Measurements from ENCODE around the gene ZNF740.

The ZNF740 gene

DNA sequence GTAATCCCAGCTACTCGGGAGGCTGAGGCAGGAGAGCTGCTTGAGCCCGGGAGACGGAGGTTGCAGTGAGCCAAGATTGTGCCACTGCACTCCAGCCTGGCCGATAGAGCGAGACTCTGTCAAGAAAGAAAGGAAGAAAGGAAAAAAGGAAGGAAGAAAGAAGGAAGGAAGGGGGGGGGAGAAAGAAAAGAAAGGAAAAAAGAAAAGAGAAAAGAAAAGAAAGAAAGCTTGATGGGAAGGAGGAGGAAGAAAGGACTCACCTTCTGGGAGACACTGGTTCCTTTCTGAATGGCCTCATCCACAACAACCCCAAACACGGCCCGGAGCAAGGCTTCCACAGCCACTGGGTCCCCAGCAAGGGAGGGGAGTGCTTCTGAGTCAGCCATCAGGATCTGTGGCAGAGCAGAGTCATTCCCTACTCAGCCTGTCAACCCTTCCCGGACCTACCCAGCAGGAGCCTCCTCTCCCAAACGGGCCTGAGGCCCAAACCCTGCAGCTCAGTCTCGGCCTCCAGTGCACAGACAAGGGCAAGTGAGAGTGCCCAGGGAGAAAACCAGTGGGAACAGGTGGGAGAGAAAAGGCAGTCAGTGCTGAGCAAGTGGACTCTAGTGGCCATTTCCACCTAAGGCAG is 7.3 kb upstream of the ZNF740 start:
- TF ChIP-seq ZFX (IDR thresholded peaks at IDR 0.05; ENCODE audit: borderline replicate concordance): no peak
- TF ChIP-seq, protein P1, sequence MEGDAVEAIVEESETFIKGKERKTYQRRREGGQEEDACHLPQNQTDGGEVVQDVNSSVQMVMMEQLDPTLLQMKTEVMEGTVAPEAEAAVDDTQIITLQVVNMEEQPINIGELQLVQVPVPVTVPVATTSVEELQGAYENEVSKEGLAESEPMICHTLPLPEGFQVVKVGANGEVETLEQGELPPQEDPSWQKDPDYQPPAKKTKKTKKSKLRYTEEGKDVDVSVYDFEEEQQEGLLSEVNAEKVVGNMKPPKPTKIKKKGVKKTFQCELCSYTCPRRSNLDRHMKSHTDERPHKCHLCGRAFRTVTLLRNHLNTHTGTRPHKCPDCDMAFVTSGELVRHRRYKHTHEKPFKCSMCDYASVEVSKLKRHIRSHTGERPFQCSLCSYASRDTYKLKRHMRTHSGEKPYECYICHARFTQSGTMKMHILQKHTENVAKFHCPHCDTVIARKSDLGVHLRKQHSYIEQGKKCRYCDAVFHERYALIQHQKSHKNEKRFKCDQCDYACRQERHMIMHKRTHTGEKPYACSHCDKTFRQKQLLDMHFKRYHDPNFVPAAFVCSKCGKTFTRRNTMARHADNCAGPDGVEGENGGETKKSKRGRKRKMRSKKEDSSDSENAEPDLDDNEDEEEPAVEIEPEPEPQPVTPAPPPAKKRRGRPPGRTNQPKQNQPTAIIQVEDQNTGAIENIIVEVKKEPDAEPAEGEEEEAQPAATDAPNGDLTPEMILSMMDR (IDR thresholded peaks at IDR 0.05): no peak
- H3K27ac ChIP-seq: no peak overlapping the region

DNA sequence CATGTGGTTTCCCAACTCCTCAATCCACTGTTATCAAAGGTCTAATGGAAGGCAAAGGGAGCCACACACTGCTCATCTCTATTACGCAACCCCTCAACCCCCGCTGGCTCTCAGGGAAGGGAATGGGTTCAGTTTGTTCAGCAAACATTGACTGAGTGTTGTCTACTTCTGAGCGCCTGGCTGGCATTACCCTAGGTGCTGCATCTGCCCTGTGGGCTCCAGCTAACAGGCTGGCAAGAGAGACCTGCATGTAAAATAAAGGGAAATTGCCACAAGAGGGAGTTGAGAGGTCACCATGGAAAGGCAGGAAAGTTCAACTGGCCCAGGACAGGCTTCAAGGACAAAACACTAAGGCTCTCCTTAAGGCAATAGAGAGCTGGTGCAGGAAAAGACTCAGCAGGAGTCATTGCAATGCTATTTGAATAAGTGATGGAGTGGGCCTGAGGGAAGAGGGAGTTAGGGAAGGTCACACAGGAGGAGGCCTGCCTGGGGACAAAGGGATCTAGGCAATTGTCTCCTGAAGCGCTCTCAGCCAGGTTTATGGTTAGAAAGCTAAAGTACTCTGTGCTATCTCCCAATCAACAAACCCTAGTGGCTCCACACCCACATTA is 5.5 kb upstream of the ZNF740 start:
- H3K27ac ChIP-seq: peak overlapping the region; percentile 53
- TF ChIP-seq, protein P1 (IDR thresholded peaks at IDR 0.05): peak; percentile 78
- no peak for TF ChIP-seq ZFX (IDR thresholded peaks at IDR 0.05; ENCODE audit: borderline replicate concordance)

DNA sequence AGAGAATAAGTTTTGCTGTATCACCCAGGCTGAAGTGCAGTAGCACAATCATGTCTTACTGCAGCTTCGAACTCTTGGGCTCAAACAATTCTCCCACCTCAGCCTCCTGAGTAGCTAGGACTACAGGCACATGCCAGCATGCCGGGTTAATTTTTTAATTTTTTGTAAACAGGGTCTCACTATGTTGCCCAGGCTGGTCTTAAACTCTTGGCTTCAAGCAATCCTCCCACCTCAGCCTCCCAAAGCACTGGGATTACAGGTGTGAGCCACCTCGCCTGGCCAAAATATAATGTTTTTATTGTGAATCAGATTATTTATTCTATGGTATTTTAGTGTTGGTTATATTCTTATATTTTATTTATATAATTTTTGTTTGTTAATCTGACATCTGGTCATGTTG is 3.8 kb upstream of the ZNF740 start:
- H3K27ac ChIP-seq: no peak overlapping the region
- TF ChIP-seq, protein P1 (IDR thresholded peaks at IDR 0.05): no peak
- TF ChIP-seq ZFX (IDR thresholded peaks at IDR 0.05; ENCODE audit: borderline replicate concordance): no peak

DNA sequence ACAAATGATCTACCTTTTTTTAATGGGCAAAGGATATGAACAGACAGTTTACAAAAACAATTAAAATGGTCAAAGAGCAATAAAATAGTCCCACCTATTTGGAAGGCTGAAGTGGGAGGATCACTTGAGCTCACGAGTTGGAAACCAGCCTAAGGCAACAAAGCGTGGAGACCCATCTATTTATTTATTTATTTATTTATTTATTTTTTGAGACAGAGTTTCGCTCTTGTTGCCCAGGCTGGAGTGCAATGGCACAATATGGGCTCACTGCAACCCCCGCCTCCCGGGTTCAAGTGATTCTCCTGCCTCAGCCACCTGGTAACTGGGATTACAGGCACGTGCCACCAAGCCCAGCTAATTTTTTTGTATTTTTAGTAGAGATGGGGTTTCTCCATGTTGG is 3.1 kb upstream of the ZNF740 start:
- peak overlapping the region; percentile 98 for H3K27ac ChIP-seq

DNA sequence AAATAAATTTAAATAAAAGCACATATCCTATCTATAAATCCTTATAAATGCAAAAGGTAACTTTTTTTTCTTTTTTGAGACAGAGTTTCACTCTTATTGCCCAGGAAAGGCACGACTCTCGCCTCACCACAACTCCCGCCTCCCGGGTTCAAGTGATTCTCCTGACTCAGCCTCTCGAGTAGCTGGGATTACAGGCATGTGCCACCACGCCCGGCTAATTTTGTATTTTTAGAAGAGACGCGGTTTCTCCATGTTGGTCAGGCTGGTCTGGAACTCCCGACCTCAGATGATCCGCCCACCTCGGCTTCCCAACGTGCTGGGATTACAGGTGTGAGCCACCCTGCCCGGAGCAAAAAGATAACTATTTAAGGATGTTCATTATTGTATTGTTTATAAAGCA is 1.7 kb upstream of the ZNF740 start:
- H3K27ac ChIP-seq: peak overlapping the region; percentile 98

DNA sequence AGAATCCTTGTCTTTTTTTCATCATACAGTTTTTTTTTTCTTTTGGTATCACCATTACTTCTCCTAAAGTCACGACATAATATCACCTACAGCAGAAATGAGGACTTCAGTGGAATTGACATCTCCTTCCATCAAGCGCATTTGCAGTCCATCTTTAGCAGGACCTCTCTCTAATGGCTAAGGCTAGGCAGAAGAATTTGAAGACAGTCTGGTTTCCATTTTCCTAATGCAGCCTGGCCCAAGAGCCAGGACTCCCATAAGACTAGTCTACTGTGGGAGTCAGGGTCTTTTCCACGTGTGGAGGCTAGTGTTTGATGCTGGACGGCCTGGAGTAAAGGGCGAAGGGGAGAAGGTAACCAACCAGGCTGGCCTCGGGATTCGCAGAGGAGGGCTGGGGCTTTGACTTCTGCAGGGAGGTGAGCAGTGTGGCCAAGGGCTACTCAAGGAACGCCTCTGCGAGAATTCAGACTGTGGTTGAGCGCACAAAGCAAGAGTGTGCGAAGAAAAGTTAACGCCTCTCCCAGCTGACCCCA is 769 bp upstream of the ZNF740 start:
- TF ChIP-seq, protein P1 (IDR thresholded peaks at IDR 0.05): no peak
- H3K27ac ChIP-seq: peak overlapping the region; percentile 98

DNA sequence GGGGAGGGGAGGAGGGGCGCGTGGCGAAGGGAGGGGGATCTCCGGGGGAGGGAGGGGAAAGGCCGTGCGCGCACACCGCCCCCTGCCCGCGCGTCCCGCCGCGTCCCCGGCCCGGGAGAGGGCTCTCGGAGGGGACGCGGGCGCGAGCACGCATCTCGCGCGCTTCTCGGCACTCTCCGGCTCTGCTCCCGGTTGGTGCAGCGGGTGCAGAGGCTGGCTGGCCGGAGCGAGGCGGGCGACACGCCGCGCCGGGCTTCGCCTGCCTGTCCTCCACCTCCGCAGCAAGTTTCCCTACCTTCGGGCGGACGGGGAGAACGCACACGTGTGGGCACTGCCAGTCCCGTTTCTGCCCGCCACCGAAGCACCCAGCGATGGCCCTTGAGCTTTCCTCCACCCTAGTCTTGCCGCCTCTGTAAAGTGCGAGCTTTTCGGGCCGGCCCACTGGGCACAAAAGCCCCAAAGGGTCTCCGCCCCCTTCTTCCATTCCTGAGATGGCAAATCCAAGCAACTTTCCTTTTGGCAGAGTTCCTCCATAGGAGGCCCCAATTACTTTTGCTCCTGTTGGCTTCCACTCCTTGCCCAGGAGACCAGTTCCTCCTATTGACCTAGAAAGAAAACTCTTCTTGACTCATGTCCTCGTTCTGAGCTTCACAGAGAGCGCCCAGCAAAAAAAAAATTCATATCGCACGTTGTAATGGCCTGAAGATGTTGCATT is 566 bp downstream of the ZNF740 start:
- TF ChIP-seq, protein P1 (IDR thresholded peaks at IDR 0.05): no peak
- no peak for TF ChIP-seq ZFX (IDR thresholded peaks at IDR 0.05; ENCODE audit: borderline replicate concordance)
- peak overlapping the region; percentile 98 for H3K27ac ChIP-seq

DNA sequence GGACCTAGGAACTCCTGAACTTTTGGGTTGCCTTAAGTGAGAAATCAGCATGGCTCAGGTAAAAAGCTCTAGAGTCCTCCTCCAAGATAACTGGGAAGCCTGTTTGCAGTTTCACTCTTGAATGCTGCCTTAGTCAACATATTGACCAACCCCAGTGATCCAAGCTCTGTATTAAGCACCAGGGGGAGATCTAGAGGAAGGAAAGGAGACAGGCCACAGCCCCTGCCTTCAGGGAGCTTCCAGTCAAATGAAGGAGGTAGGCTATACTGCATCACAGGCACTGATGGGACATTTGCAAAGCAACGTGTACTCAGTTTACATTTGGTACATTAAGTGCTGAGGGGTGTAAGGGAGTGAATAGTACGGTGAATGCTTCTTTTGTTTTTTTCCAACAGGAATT is 1.4 kb downstream of the ZNF740 start:
- TF ChIP-seq, protein P1 (IDR thresholded peaks at IDR 0.05): no peak
- no peak for TF ChIP-seq ZFX (IDR thresholded peaks at IDR 0.05; ENCODE audit: borderline replicate concordance)
- peak overlapping the region; percentile 98 for H3K27ac ChIP-seq
